Breast epithelium (tissue), 4 donors: ENCODE data around the gene ADARB2. TPM values are rescaled to one million over a fixed set of nuclear protein-coding genes. Genes with fewer than 3 reads are reported as not detected.

Source experiments
- DNase-seq, 2 donors: peaks; one replicate each; pipeline ENCODE4 v3.0.0-alpha.2; 2019; ENCODE audit warnings: low spot score in 2 of 2
- H3K27ac ChIP-seq, 2 donors: fragments of 200-600 bp; sonication (generic) in 1 of 2; one replicate each; pipeline ENCODE4 v1.5.1; 2016 to 2019; ENCODE audit warnings: mild to moderate bottlenecking in 1 of 2
- H3K27me3 ChIP-seq, 2 donors: fragments of 200-600 bp; sonication (generic) in 1 of 2; one replicate each; pipeline versions ENCODE4 v1.5.1 to v1.6.0; 2017 to 2019; ENCODE audit warnings: control low read depth in 1 of 2, mild to moderate bottlenecking in 1 of 2
- H3K36me3 ChIP-seq: fragments of 200-600 bp; one replicate; pipeline ENCODE4 v1.5.1; 2019
- H3K4me1 ChIP-seq, 2 donors: fragments of 200-600 bp; sonication (generic); one replicate each; pipeline ENCODE4 v1.5.1; 2016 to 2019; ENCODE audit warnings: control low read depth in 1 of 2
- H3K4me3 ChIP-seq, 3 donors: fragments of 200-600 bp; sonication (generic); 1 replicate in 2 of 3; 2 replicates in 1 of 3; pipeline ENCODE4 v1.5.1; 2016 to 2019; ENCODE audit warnings: mild to moderate bottlenecking in 3 of 3, moderate library complexity in 2 of 3
- H3K9me3 ChIP-seq, 2 donors: fragments of 200-600 bp; sonication (generic) in 1 of 2; one replicate each; pipeline ENCODE4 v1.5.1; 2016 to 2019; ENCODE audit warnings: control low read depth in 1 of 2
- CTCF ChIP-seq, 3 donors: fragments of 450-650 bp; IDR thresholded peaks; one replicate each; pipeline ENCODE4 v1.5.1; 2016 to 2017; ENCODE audit warnings: antibody characterized with exemption in 3 of 3, mild to moderate bottlenecking in 3 of 3, moderate library complexity in 3 of 3
- POLR2A ChIP-seq: fragments of 450-650 bp; IDR thresholded peaks from one replicate; pipeline ENCODE4 v1.6.1; 2016; ENCODE audit warnings: antibody characterized with exemption, mild to moderate bottlenecking, moderate library complexity
- POLR2AphosphoS5 ChIP-seq, 3 donors: sonication (generic); formaldehyde crosslinking; IDR thresholded peaks; one replicate each; pipeline ENCODE4 v1.6.1; 2017; ENCODE audit warnings: antibody characterized with exemption in 3 of 3
- intact Hi-C: fragments of 100-400 bp; cut with DNase I; formaldehyde crosslinking; loops from one replicate; pipeline ENCODE4 v1.15.1; 2023; ENCODE audit warnings: low total_unique reads
- total RNA-seq, 3 donors: library from RNA; depleted of rRNA; stranded (reverse); fragments of >200 nt; gene quantifications; one replicate each; pipeline ENCODE4 v1.1.0, GENCODE V29; 2016

Gene ADARB2
- total RNA-seq, 3 donors from 2014 or later, result 0.32 to 3.9 (median 2.0) TPM

DNA sequence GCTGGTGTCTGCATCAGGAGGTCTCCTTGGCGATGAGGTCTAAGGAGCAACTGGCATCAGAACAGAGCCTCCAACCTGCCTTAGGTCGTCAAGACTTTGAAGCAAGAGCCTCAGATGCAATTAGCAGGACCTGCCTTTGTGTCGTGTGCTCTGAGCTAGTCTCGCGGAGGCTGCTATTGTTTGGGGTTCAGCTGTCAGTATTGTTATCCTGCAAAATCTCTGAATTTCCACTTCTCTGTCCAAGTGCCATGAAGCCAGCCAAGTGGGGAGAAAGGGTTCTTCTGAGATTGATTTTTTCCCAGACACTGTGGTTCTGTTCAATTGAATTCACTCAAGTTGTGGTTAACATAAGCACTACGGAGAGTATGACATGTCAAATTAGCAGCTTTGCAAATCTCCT, 78.7 kb downstream of the ADARB2 start:
- Histone ChIP-seq H3K9me3 (peaks cover 0 to 3% of the 10 kb centered on the region in 2 donors), H3K4me3 (no peak overlapping the region), H3K4me1 (no peaks in the 10 kb centered on the region), H3K36me3 (no peaks in the 10 kb centered on the region), H3K27ac (no peak overlapping the region), H3K27me3 (peaks cover 0 to 23% of the 10 kb centered on the region in 2 donors)
- intact Hi-C loops, result loop anchor here (1.0 kb wide), 1 partner anchor 11 kb away; no protein-coding TSS in a partner anchor
- no peak for DNase-seq
- no peak for TF ChIP-seq CTCF (IDR thresholded peaks at IDR 0.05)
- TF ChIP-seq POLR2AphosphoS5 (IDR thresholded peaks at IDR 0.05), result no peak
- no peak for TF ChIP-seq POLR2A

DNA sequence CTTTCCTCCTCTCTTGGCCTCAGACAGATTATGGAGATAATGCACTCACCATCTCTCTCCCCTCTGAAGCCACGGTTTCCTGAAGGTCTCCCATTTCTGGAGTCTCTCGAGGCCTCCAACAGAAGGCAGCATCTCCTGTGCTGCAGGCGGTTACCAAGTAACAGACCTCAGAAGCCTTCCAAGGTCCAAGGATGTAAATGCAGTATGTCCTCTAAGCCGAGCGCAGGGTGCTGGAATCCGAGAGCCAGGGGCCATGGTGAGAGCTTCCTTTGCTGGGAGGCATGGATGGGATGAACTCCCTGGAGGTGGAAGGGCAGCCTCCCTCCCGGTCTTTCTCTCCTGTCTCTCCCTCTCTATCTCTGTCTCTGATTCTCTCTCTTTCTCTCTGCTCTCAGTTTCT, 79.8 kb downstream of the ADARB2 start:
- peaks cover 0 to 23% of the 10 kb centered on the region in 2 donors for H3K27me3 ChIP-seq
- peaks cover 0 to 2% of the 10 kb centered on the region in 2 donors for H3K9me3 ChIP-seq
- H3K4me3 ChIP-seq, result no peak overlapping the region
- no peaks in the 10 kb centered on the region for H3K4me1 ChIP-seq
- H3K36me3 ChIP-seq, result no peaks in the 10 kb centered on the region
- intact Hi-C loops, result no loop called here
- no peak overlapping the region for H3K27ac ChIP-seq
- no peak for DNase-seq
- no peak for TF ChIP-seq POLR2AphosphoS5 (IDR thresholded peaks at IDR 0.05)
- TF ChIP-seq POLR2A, result no peak
- no peak for TF ChIP-seq CTCF (IDR thresholded peaks at IDR 0.05)

DNA sequence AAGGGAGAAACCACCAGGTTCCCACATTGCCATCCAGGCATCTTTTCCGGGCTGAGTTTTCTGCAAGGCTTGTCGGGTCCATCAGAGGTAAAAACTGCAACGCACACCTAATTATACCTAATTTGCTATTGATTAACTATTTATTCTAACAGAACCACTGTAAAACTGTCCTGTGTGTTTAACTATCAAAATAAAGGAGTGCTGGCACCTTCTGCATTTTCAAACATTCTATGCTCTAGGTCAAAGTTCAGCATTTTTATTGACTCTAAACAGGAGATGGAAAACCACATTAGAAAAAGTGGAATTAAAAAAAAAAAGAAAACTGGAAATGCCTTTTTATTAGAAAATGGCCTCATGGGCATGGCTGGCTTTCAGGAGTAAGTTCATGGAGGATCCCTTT, 82.0 kb downstream of the ADARB2 start:
- Histone ChIP-seq H3K27me3 (peaks cover 0 to 15% of the 10 kb centered on the region in 2 donors), H3K9me3 (no peaks in the 10 kb centered on the region), H3K36me3 (no peaks in the 10 kb centered on the region), H3K27ac (no peak overlapping the region), H3K4me3 (no peak overlapping the region), H3K4me1 (no peaks in the 10 kb centered on the region)
- TF ChIP-seq POLR2AphosphoS5 (IDR thresholded peaks at IDR 0.05) (no peak), POLR2A (no peak), CTCF (IDR thresholded peaks at IDR 0.05) (no peak)
- intact Hi-C loops, result no loop called here
- DNase-seq, result no peak

DNA sequence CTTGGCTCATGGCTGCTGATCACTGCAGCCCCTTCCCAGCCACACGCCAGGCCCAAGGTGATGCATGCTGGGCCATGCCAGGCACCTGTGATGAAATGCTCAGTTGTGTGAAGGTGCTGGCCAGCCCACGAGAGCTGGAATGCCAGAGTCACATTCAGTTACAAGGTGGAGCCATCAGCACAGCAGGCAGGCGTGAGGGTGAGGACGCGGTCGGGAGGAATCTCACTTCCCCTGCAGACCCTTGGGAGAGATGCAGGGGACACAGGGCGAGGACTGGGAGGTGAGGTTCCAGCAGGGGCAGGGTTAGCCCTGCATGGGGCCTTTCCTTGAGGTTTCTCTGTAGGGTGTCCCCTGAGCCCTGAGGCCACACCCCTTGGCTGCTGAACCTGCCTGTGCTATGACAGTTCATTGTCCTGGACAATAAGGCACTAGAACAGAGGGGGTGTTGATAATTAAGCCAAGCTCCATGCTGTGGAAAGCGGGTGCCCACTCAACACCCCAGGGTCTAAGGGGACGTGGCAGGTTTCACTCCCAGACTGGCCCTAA, 82.4 kb downstream of the ADARB2 start:
- H3K4me3 ChIP-seq, result no peak overlapping the region
- peaks cover 0 to 18% of the 10 kb centered on the region in 2 donors for H3K27me3 ChIP-seq
- intact Hi-C loops, result no loop called here
- TF ChIP-seq CTCF (IDR thresholded peaks at IDR 0.05), result no peak
- TF ChIP-seq POLR2A, result no peak
- no peak for TF ChIP-seq POLR2AphosphoS5 (IDR thresholded peaks at IDR 0.05)
- no peaks in the 10 kb centered on the region for H3K4me1 ChIP-seq
- no peak overlapping the region for H3K27ac ChIP-seq
- H3K36me3 ChIP-seq, result no peaks in the 10 kb centered on the region
- no peak for DNase-seq
- no peaks in the 10 kb centered on the region for H3K9me3 ChIP-seq

GRCh38 chr10:1654247-1654646, 83.1 kb downstream of the ADARB2 start:
- intact Hi-C loops, result no loop called here
- Histone ChIP-seq H3K36me3 (no peaks in the 10 kb centered on the region), H3K4me1 (no peaks in the 10 kb centered on the region), H3K4me3 (no peak overlapping the region), H3K27me3 (peaks cover 0 to 18% of the 10 kb centered on the region in 2 donors), H3K27ac (no peak overlapping the region), H3K9me3 (no peaks in the 10 kb centered on the region)
- TF ChIP-seq CTCF (IDR thresholded peaks at IDR 0.05), result no peak
- no peak for TF ChIP-seq POLR2AphosphoS5 (IDR thresholded peaks at IDR 0.05)
- TF ChIP-seq POLR2A, result no peak
- no peak for DNase-seq
